HG02981 (cell line): ENCODE results near the gene STAT3.
"Not testable (repeated sequence)": the region's sequence is repeated elsewhere in the genome, so short reads cannot be mapped to it uniquely, and the experiment has no call there.

Source experiments
- ATAC-seq: cut with Tn5 transposase; IDR thresholded peaks from one replicate; pipeline ENCODE4 v1.9.1; 2021; ENCODE audit warnings: mild to moderate bottlenecking, moderate library complexity; ENCODE audit not compliant: unreplicated experiment

Gene STAT3

DNA sequence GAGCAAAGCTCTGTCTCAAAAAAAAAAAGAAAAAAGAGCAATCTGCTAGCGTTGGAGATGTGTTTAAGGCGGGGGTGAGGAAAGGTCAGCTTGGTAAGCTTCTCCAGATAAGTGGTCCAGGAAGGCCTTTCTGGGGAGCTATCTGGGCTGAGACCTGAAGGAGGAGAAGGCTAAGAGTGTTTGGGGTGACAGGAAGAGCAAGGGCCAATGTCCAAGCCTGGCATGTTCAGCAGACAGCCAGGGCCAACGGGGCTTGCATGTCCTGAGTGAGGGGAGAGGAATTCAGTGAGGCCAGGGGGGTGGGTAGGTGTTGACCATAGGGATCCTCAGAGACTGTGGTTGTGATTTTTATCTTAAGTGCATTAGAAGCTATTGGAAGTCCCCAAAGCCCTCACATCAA lies 84.5 kb downstream of the STAT3 start:
- no peak for ATAC-seq

GRCh38 chr17:42301022-42301421 lies 87.2 kb downstream of the STAT3 start:
- ATAC-seq, result no peak

DNA sequence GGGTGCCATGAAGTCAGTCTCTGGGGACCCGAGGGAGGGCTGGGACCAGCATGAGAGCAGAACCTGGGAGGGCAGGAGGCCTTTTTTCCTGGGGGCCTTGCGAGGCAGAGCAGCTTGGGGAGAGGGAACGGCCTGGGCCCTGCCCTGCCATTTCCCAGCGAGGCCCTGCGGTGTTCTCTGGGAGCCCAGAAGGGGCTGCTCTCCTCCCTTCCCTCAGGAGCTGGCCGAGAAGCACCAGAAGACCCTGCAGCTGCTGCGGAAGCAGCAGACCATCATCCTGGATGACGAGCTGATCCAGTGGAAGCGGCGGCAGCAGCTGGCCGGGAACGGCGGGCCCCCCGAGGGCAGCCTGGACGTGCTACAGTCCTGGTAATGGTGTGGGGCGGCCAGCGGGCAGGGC lies 88.3 kb downstream of the STAT3 start:
- ATAC-seq, result not testable (repeated sequence)

- not testable (repeated sequence) for ATAC-seq
Observed at GRCh38 chr17:42299361-42299760, 88.9 kb downstream of the STAT3 start.

GRCh38 chr17:42297775-42298174 lies 90.5 kb downstream of the STAT3 start:
- not testable (repeated sequence) for ATAC-seq

DNA sequence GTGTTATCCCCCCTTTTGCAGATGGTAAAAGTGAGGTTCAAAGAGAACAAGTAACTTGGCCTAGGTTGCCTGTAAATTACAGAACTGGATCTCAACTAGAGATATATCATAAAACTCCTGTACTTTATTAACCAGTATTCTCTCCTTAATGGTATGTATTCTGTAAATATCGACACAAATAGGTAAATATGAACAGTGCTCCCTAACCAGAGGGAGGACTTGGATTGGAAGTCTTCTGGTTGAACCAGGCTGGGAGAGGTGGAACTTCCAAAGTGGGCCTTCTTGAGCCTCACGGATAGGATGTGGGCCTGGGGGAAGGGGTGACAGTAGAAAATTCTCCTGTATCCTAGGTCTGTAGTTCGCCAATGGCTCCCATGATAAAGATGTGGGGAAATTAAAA lies 92.2 kb downstream of the STAT3 start:
- ATAC-seq, result no peak

- no peak for ATAC-seq
Observed at GRCh38 chr17:42294469-42295398, 93.5 kb downstream of the STAT3 start.

- no peak for ATAC-seq
Observed at GRCh38 chr17:42291129-42291528, 97.1 kb downstream of the STAT3 start.

- ATAC-seq, result no peak
Observed at GRCh38 chr17:42290577-42290976, 97.7 kb downstream of the STAT3 start.

DNA sequence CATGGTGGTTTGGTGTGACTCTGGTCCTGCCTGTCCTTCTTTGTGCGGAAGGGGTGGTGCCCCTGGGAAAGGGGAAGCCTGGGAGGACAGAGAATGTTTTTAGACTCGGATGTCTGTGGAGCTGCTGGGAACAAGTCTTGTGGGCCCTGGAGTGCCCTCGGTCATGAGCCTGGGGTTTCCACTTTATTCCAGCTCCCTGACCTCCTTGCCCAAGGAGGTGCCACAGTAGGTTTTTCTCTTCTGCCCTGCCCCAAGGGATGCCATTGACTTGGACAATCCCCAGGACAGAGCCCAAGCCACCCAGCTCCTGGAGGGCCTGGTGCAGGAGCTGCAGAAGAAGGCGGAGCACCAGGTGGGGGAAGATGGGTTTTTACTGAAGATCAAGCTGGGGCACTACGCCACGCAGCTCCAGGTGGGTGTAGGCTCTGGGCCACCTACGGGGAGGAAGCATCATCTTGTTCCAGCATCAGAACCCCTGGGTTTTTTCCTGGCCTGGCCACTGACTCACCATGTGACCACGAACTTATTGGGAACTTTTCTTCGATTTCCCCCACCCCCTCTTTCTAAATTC lies 98.5 kb downstream of the STAT3 start:
- ATAC-seq, result no peak

- peak; percentile 21 for ATAC-seq
Observed at GRCh38 chr17:42288803-42289610, 99.2 kb downstream of the STAT3 start.

DNA sequence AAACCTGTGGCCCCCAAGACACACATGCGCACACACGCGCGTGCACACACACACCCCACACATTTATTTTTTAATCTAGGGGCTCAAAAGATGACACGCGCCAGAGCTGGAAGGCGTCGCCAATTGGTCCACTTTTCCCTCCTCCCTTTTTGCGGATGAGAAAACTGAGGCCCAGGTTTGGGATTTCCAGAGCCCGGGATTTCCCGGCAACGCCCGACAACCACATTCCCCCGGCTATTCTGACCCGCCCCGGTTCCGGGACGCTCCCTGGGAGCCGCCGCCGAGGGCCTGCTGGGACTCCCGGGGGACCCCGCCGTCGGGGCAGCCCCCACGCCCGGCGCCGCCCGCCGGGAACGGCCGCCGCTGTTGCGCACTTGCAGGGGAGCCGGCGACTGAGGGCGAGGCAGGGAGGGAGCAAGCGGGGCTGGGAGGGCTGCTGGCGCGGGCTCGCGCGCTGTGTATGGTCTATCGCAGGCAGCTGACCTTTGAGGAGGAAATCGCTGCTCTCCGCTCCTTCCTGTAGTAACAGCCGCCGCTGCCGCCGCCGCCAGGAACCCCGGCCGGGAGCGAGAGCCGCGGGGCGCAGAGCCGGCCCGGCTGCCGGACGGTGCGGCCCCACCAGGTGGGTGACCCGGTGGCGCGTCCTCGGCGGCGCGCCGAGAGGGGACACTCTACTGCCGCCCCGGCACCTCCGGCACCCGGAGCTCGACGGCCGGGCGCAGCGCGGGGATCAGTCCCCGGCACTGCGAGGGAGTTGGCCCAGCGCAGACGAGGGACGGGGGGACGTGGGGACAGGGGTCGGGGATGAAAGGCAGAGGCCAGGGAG lies 100.1 kb downstream of the STAT3 start, which contains the start of gene STAT5A:
Gene STAT5A (plus strand): TSS at position 522 of the 826 bp plus-strand sequence. CDS start 914 bp downstream, outside the sequence.
- ATAC-seq, result peak; percentile 61

GRCh38 chr17:42287305-42287976 lies 100.8 kb downstream of the STAT3 start:
- ATAC-seq, result no peak

- ATAC-seq, result no peak
Observed at GRCh38 chr17:42286411-42287221, 101.6 kb downstream of the STAT3 start.

- ATAC-seq, result no peak
Observed at GRCh38 chr17:42285346-42286050, 102.7 kb downstream of the STAT3 start.

GRCh38 chr17:42284566-42284965 lies 103.7 kb downstream of the STAT3 start:
- no peak for ATAC-seq

- ATAC-seq, result no peak
Observed at GRCh38 chr17:42284024-42284369, 104.2 kb downstream of the STAT3 start.

GRCh38 chr17:42283241-42284023 lies 104.8 kb downstream of the STAT3 start:
- ATAC-seq, result no peak
